AG08395 (cell line): Measurements from ENCODE around the gene RTP1.

ENCODE experiments used
- DNase-seq: peaks from one replicate; pipeline ENCODE4 v3.0.0; 2012; ENCODE audit warnings: mixed read lengths, low spot score

Gene RTP1

GRCh38 chr3:187242435-187242834 lies 45.1 kb downstream of the RTP1 start:
- peak; percentile 35 for DNase-seq

- DNase-seq, result no peak
Measured at GRCh38 chr3:187242900-187243299, 45.6 kb downstream of the RTP1 start.

- peak; percentile 53 for DNase-seq
Measured at GRCh38 chr3:187243933-187244524, 46.7 kb downstream of the RTP1 start.

- DNase-seq, result no peak
Measured at GRCh38 chr3:187247398-187247797, 50.1 kb downstream of the RTP1 start.
